Measurements from ENCODE around the gene DNAJC15.
A peak's percentile ranks its signal among the peaks of the same experiment; 100 is the strongest.

Gene DNAJC15

DNA sequence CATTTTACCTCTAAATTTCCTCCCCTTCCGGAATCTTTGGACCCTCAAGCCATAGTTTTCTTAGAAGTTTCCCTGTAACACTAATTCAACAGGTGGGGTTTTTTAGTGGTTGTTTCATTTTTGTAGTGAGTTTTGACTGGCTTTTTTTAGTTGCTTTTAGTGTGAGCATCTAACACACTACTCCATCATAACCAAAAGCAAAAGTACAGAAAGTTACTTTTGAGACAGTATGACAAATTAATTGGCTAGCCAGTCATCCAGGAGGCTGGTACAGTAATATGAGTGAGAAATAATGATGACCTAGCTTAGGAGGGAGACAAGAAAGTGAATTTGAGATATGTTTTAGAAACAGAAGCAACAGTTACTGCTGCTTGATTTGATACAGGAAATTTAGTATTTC, 71.5 kb downstream of the DNAJC15 start:
- no peaks in the 10 kb centered on the region for H3K27me3 ChIP-seq (ENCODE audit: control insufficient read depth in 1 of 2, insufficient read depth in 2 of 2, low read length in 2 of 2)
- H3K27ac ChIP-seq (ENCODE audit: low read depth, low read length) = no peak overlapping the region
- peaks cover 23% of the 10 kb centered on the region for H3K4me1 ChIP-seq (ENCODE audit: insufficient read depth, low read length)
- no peaks in the 10 kb centered on the region for H3K9me3 ChIP-seq (ENCODE audit: low read length)
- no peaks in the 10 kb centered on the region for H3K36me3 ChIP-seq (ENCODE audit: insufficient read depth, low read length)
- no peak overlapping the region for H3K9ac ChIP-seq (ENCODE audit: low read length)
- no peak overlapping the region for H3K4me3 ChIP-seq (ENCODE audit: low read depth in 1 of 2, low read length in 2 of 2)

DNA sequence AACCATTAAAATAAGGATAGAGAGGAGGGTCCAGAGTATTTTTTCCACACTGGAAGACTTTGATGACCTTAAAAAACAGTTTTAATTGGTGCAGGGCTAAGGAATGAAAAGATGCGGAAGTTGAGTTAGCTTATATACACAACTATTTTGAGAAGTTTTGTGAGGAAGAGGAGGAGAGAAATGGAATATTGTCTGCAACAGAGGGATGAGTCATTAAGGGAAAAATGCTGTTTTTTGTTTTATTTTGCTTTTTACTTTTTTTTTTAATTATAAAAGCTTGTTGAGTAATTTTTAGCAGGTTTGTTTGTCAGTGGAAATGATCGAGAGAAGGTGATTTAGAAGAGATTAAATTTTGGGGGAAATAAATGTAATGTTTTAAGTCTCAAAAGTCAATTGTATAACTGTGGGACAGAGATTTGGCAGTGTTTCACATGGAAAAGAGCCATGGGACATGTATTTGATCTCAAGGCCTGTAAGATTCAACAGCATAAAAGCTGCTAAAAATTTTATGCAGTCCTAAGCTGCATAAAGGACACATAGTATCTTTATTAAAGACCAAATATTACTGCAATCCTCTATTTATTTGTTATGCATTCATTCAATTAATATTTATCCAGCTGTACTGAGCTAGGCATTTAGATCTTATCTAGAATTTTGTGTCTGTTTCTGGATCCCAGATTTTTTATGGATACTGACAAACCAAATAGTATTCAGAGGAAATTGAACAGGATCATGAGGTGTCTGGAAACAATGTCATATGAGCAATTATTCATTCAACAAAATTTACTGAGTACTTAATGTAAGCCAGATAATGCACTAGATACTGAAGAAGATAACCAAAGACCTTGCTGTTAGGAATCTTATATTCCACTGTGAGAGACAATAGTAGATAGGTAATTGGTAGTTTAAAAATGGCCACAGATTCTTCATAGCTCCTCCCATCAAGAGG, 72.7 kb downstream of the DNAJC15 start:
- Histone ChIP-seq H3K9ac (ENCODE audit: low read length) (no peak overlapping the region), H3K36me3 (ENCODE audit: insufficient read depth, low read length) (no peaks in the 10 kb centered on the region), H3K4me3 (ENCODE audit: low read depth in 1 of 2, low read length in 2 of 2) (no peak overlapping the region), H3K27me3 (ENCODE audit: control insufficient read depth in 1 of 2, insufficient read depth in 2 of 2, low read length in 2 of 2) (no peaks in the 10 kb centered on the region), H3K4me1 (ENCODE audit: insufficient read depth, low read length) (peaks cover 23% of the 10 kb centered on the region), H3K9me3 (ENCODE audit: low read length) (no peaks in the 10 kb centered on the region), H3K27ac (ENCODE audit: low read depth, low read length) (no peak overlapping the region)

DNA sequence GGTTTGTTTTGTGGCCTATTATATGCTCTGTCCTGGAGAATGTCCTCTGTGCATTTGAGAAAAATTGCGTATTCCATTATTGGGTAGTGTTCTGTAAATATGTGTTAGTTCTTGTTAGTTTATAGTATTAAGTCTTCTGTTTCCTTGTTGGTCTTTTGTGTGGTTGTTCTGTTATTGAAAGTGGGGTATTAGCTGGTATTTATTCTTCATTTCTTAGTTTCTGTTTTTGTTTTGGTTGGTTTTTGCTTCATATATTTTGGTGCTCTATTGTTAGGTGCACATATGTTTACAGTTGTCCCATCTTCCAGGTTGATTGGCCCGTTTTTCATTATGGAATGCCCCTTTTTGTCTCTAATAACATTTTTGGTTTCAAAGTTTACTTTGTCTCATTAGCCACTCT, 77.3 kb downstream of the DNAJC15 start:
- H3K36me3 ChIP-seq (ENCODE audit: insufficient read depth, low read length) = no peaks in the 10 kb centered on the region
- H3K27ac ChIP-seq (ENCODE audit: low read depth, low read length) = no peak overlapping the region
- no peaks in the 10 kb centered on the region for H3K9me3 ChIP-seq (ENCODE audit: low read length)
- no peaks in the 10 kb centered on the region for H3K27me3 ChIP-seq (ENCODE audit: control insufficient read depth in 1 of 2, insufficient read depth in 2 of 2, low read length in 2 of 2)
- H3K9ac ChIP-seq (ENCODE audit: low read length) = no peak overlapping the region
- no peak overlapping the region for H3K4me3 ChIP-seq (ENCODE audit: low read depth in 1 of 2, low read length in 2 of 2)
- H3K4me1 ChIP-seq (ENCODE audit: insufficient read depth, low read length) = peaks cover 21% of the 10 kb centered on the region

GRCh38 chr13:43102304-43102703, 78.9 kb downstream of the DNAJC15 start:
- H3K9ac ChIP-seq (ENCODE audit: low read length) = no peak overlapping the region
- H3K4me1 ChIP-seq (ENCODE audit: insufficient read depth, low read length) = peaks cover 12% of the 10 kb centered on the region
- no peaks in the 10 kb centered on the region for H3K36me3 ChIP-seq (ENCODE audit: insufficient read depth, low read length)
- no peak overlapping the region for H3K27ac ChIP-seq (ENCODE audit: low read depth, low read length)
- H3K9me3 ChIP-seq (ENCODE audit: low read length) = no peaks in the 10 kb centered on the region
- no peak overlapping the region for H3K4me3 ChIP-seq (ENCODE audit: low read depth in 1 of 2, low read length in 2 of 2)
- no peaks in the 10 kb centered on the region for H3K27me3 ChIP-seq (ENCODE audit: control insufficient read depth in 1 of 2, insufficient read depth in 2 of 2, low read length in 2 of 2)

- Histone ChIP-seq H3K9ac (ENCODE audit: low read length) (no peak overlapping the region), H3K4me3 (ENCODE audit: low read depth in 1 of 2, low read length in 2 of 2) (no peak overlapping the region), H3K4me1 (ENCODE audit: insufficient read depth, low read length) (peaks cover 27% of the 10 kb centered on the region), H3K27me3 (ENCODE audit: control insufficient read depth in 1 of 2, insufficient read depth in 2 of 2, low read length in 2 of 2) (no peaks in the 10 kb centered on the region), H3K27ac (ENCODE audit: low read depth, low read length) (no peak overlapping the region), H3K9me3 (ENCODE audit: low read length) (no peaks in the 10 kb centered on the region), H3K36me3 (ENCODE audit: insufficient read depth, low read length) (no peaks in the 10 kb centered on the region)
Observed at GRCh38 chr13:43107780-43108179, 84.4 kb downstream of the DNAJC15 start.

DNA sequence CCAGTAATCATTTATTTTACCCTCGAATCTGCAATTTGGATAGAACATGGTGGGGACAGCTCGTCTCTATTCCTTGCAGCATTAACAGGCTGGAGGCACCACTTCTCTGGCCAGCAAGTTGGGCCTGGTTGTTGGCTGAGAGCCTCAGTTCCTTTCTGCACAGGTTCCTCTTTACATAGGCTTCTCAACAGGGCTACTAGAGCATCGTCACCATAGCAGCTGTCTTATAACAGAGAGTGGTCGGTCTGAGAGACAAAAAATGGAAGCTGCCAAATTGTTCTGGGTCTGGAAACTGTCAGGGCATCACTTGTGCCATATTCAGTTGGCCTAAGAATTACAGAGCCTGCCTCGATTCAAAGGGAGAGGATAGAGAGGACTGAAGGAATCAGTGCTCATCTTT, 86.7 kb downstream of the DNAJC15 start:
- no peaks in the 10 kb centered on the region for H3K36me3 ChIP-seq (ENCODE audit: insufficient read depth, low read length)
- H3K27ac ChIP-seq (ENCODE audit: low read depth, low read length) = no peak overlapping the region
- no peaks in the 10 kb centered on the region for H3K9me3 ChIP-seq (ENCODE audit: low read length)
- H3K27me3 ChIP-seq (ENCODE audit: control insufficient read depth in 1 of 2, insufficient read depth in 2 of 2, low read length in 2 of 2) = no peaks in the 10 kb centered on the region
- no peak overlapping the region for H3K4me3 ChIP-seq (ENCODE audit: low read depth in 1 of 2, low read length in 2 of 2)
- H3K9ac ChIP-seq (ENCODE audit: low read length) = no peak overlapping the region
- H3K4me1 ChIP-seq (ENCODE audit: insufficient read depth, low read length) = peaks cover 34% of the 10 kb centered on the region

GRCh38 chr13:43110658-43111057, 87.3 kb downstream of the DNAJC15 start:
- no peak overlapping the region for H3K4me3 ChIP-seq (ENCODE audit: low read depth in 1 of 2, low read length in 2 of 2)
- no peak overlapping the region for H3K9ac ChIP-seq (ENCODE audit: low read length)
- no peaks in the 10 kb centered on the region for H3K36me3 ChIP-seq (ENCODE audit: insufficient read depth, low read length)
- H3K27me3 ChIP-seq (ENCODE audit: control insufficient read depth in 1 of 2, insufficient read depth in 2 of 2, low read length in 2 of 2) = no peaks in the 10 kb centered on the region
- H3K9me3 ChIP-seq (ENCODE audit: low read length) = no peaks in the 10 kb centered on the region
- H3K4me1 ChIP-seq (ENCODE audit: insufficient read depth, low read length) = peaks cover 33% of the 10 kb centered on the region
- no peak overlapping the region for H3K27ac ChIP-seq (ENCODE audit: low read depth, low read length)

- Histone ChIP-seq H3K9me3 (ENCODE audit: low read length) (no peaks in the 10 kb centered on the region), H3K9ac (ENCODE audit: low read length) (no peak overlapping the region), H3K36me3 (ENCODE audit: insufficient read depth, low read length) (no peaks in the 10 kb centered on the region), H3K4me3 (ENCODE audit: low read depth in 1 of 2, low read length in 2 of 2) (no peak overlapping the region), H3K4me1 (ENCODE audit: insufficient read depth, low read length) (peaks cover 29% of the 10 kb centered on the region), H3K27me3 (ENCODE audit: control insufficient read depth in 1 of 2, insufficient read depth in 2 of 2, low read length in 2 of 2) (no peaks in the 10 kb centered on the region), H3K27ac (ENCODE audit: low read depth, low read length) (no peak overlapping the region)
Observed at GRCh38 chr13:43111559-43112400, 88.4 kb downstream of the DNAJC15 start.

DNA sequence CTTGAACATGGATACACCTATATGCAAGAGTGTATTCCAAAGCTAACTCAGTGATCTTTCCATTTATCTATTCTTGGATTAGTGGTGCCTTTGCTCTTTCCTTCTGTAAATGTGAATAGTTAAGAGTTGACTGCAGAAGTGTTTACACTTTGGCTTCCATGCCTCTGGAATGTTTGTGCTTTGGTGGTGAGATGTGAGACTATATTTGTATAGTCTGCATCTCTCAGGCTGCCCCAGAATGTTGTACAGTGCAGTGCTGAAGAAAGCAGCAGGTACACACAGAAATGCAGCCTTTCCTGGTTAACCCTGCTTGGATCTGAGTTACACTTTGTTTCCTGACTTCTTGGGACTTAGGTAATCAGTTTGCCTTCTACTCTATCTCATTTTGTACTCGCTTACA, 90.2 kb downstream of the DNAJC15 start:
- H3K4me1 ChIP-seq (ENCODE audit: insufficient read depth, low read length) = peaks cover 29% of the 10 kb centered on the region
- no peaks in the 10 kb centered on the region for H3K27me3 ChIP-seq (ENCODE audit: control insufficient read depth in 1 of 2, insufficient read depth in 2 of 2, low read length in 2 of 2)
- no peak overlapping the region for H3K9ac ChIP-seq (ENCODE audit: low read length)
- H3K27ac ChIP-seq (ENCODE audit: low read depth, low read length) = peak overlapping the region; percentile 21
- no peaks in the 10 kb centered on the region for H3K9me3 ChIP-seq (ENCODE audit: low read length)
- H3K36me3 ChIP-seq (ENCODE audit: insufficient read depth, low read length) = no peaks in the 10 kb centered on the region
- no peak overlapping the region for H3K4me3 ChIP-seq (ENCODE audit: low read depth in 1 of 2, low read length in 2 of 2)

DNA sequence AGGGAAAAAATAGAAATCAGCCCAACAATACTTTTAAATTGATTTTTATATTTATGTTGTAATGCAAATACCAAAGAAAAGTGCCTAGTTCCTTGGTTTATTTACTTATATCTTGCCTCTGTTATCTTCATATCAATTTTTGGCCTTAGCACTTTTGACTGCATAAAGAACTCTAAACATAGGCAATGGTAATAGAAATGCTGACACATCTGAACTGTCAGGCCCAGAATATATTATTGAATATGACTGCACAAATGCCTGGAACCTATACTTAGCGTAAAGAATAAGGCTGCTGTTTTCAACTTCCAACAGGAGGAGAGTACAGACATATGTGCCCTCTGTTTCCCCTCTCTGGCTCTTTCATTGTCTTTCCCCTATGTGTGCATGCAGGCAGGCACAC, 91.1 kb downstream of the DNAJC15 start:
- Histone ChIP-seq H3K36me3 (ENCODE audit: insufficient read depth, low read length) (no peaks in the 10 kb centered on the region), H3K9me3 (ENCODE audit: low read length) (no peaks in the 10 kb centered on the region), H3K4me1 (ENCODE audit: insufficient read depth, low read length) (peaks cover 27% of the 10 kb centered on the region), H3K4me3 (ENCODE audit: low read depth in 1 of 2, low read length in 2 of 2) (no peak overlapping the region), H3K27me3 (ENCODE audit: control insufficient read depth in 1 of 2, insufficient read depth in 2 of 2, low read length in 2 of 2) (no peaks in the 10 kb centered on the region), H3K9ac (ENCODE audit: low read length) (no peak overlapping the region), H3K27ac (ENCODE audit: low read depth, low read length) (no peak overlapping the region)

GRCh38 chr13:43115141-43115540, 91.8 kb downstream of the DNAJC15 start:
- no peak overlapping the region for H3K27ac ChIP-seq (ENCODE audit: low read depth, low read length)
- H3K27me3 ChIP-seq (ENCODE audit: control insufficient read depth in 1 of 2, insufficient read depth in 2 of 2, low read length in 2 of 2) = no peaks in the 10 kb centered on the region
- H3K9ac ChIP-seq (ENCODE audit: low read length) = no peak overlapping the region
- no peak overlapping the region for H3K4me3 ChIP-seq (ENCODE audit: low read depth in 1 of 2, low read length in 2 of 2)
- H3K36me3 ChIP-seq (ENCODE audit: insufficient read depth, low read length) = no peaks in the 10 kb centered on the region
- H3K4me1 ChIP-seq (ENCODE audit: insufficient read depth, low read length) = peaks cover 21% of the 10 kb centered on the region
- H3K9me3 ChIP-seq (ENCODE audit: low read length) = no peaks in the 10 kb centered on the region
